Hepatocyte (in vitro differentiated cells): ENCODE measurements around the gene ZMYND10. TPM values are rescaled to one million over a fixed set of nuclear protein-coding genes. Genes with fewer than 3 reads are reported as not detected.

ENCODE experiments used
- DNase-seq: peaks from one replicate; pipeline ENCODE4 v3.0.0-alpha.2; 2016; ENCODE audit warnings: low spot score
- H2AFZ ChIP-seq: fragments of 200-600 bp; sonication (generic); 2 replicates; pipeline ENCODE4 v1.6.0; 2016; ENCODE audit warnings: antibody characterized with exemption, mild to moderate bottlenecking
- H3K27ac ChIP-seq: fragments of 200-600 bp; sonication (generic); 2 replicates; pipeline ENCODE4 v1.5.1; 2016; ENCODE audit warnings: mild to moderate bottlenecking
- H3K27me3 ChIP-seq: fragments of 200-600 bp; sonication (generic); 2 replicates; pipeline ENCODE4 v1.6.1; 2016
- H3K36me3 ChIP-seq: fragments of 200-600 bp; sonication (generic); replicated peaks from 2 replicates; pipeline ENCODE4 v1.5.1; 2016; ENCODE audit warnings: low read depth; ENCODE audit not compliant: insufficient read depth
- H3K4me1 ChIP-seq: fragments of 200-600 bp; sonication (generic); 2 replicates; pipeline ENCODE4 v1.5.1; 2016; ENCODE audit warnings: mild to moderate bottlenecking, moderate library complexity; ENCODE audit not compliant: insufficient read depth
- H3K4me2 ChIP-seq: fragments of 200-600 bp; sonication (generic); 2 replicates; pipeline ENCODE4 v1.6.0; 2016
- H3K4me3 ChIP-seq: fragments of 200-600 bp; sonication (generic); 2 replicates; pipeline ENCODE4 v1.5.1; 2016; ENCODE audit warnings: mild to moderate bottlenecking
- H3K79me2 ChIP-seq: fragments of 200-600 bp; sonication (generic); 2 replicates; pipeline ENCODE4 v1.6.0; 2017; ENCODE audit warnings: mild to moderate bottlenecking
- H3K9me2 ChIP-seq: fragments of 200-600 bp; sonication (generic); replicated peaks from 2 replicates; pipeline ENCODE4 v1.6.0; 2017; ENCODE audit warnings: mild to moderate bottlenecking; ENCODE audit not compliant: insufficient read depth
- H3K9me3 ChIP-seq: fragments of 200-600 bp; sonication (generic); 2 replicates; pipeline ENCODE4 v1.5.1; 2016; ENCODE audit warnings: low read depth, mild to moderate bottlenecking
- H4K20me1 ChIP-seq: fragments of 200-600 bp; sonication (generic); 2 replicates; pipeline ENCODE4 v1.6.0; 2016; ENCODE audit warnings: mild to moderate bottlenecking; ENCODE audit not compliant: insufficient read depth, poor library complexity, severe bottlenecking
- CTCF ChIP-seq: fragments of 200-600 bp; sonication (generic); IDR thresholded peaks from 2 replicates; pipeline ENCODE4 v1.5.1; 2016; ENCODE audit warnings: antibody characterized with exemption, mild to moderate bottlenecking; ENCODE audit not compliant: poor library complexity
- EZH2 ChIP-seq: fragments of 200-600 bp; sonication (generic); IDR thresholded peaks from 2 replicates; pipeline ENCODE4 v1.6.1; 2016; ENCODE audit warnings: antibody characterized with exemption, mild to moderate bottlenecking, borderline replicate concordance
- EZH2phosphoT487 ChIP-seq: fragments of 200-600 bp; sonication (generic); IDR thresholded peaks from one replicate; pipeline ENCODE4 v1.6.1; 2018; ENCODE audit warnings: antibody characterized with exemption, mild to moderate bottlenecking, low read depth, moderate library complexity; ENCODE audit not compliant: unreplicated experiment, severe bottlenecking
- WGBS: methylation state at CpG from one replicate; pipeline ENCODE4 v1.1.6; 2016; ENCODE audit warnings: low lambda C conversion rate; ENCODE audit errors: missing lambda C conversion rate; 5-methylcytosine and 5-hydroxymethylcytosine counted together
- polyA plus RNA-seq: library from polyadenylated mRNA; unstranded; fragments of >200 nt; fragmentation: Nextera tagmentation; extraction: Ambion mirVana; gene quantifications from 2 replicates; pipeline ENCODE4 v1.2.1, GENCODE V29; 2016
- total RNA-seq: library from RNA; depleted of rRNA; stranded (reverse); fragments of >200 nt; gene quantifications from 2 replicates; pipeline ENCODE4 v1.2.3, GENCODE V29; 2014

Gene ZMYND10
- total and polyA plus RNA-seq, 2 experiments from 2014 or later = 0.20 to 0.77 TPM

- Histone ChIP-seq H2AFZ (no peak overlapping the region), H3K9me3 (no peaks in the 10 kb centered on the region), H3K79me2 (no peaks in the 10 kb centered on the region), H3K27ac (no peak overlapping the region), H3K36me3 (no peaks in the 10 kb centered on the region), H3K4me3 (no peak overlapping the region), H3K4me1 (no peaks in the 10 kb centered on the region), H3K9me2 (no peaks in the 10 kb centered on the region), H4K20me1 (no peaks in the 10 kb centered on the region), H3K4me2 (no peak overlapping the region), H3K27me3 (no peaks in the 10 kb centered on the region)
- WGBS = 80% methylated on average over 25 of the region's 25 CpGs
- peak; percentile 30 for DNase-seq
- TF ChIP-seq CTCF (peak; percentile 28), EZH2 (no peak)
Measured at GRCh38 chr3:50388016-50388719, 42.6 kb upstream of the ZMYND10 start.

- Histone ChIP-seq H3K27me3 (no peaks in the 10 kb centered on the region), H3K27ac (no peak overlapping the region), H3K4me2 (no peak overlapping the region), H3K9me2 (no peaks in the 10 kb centered on the region), H3K4me1 (no peaks in the 10 kb centered on the region), H3K9me3 (no peaks in the 10 kb centered on the region), H3K79me2 (no peaks in the 10 kb centered on the region), H2AFZ (no peak overlapping the region), H3K4me3 (no peak overlapping the region), H3K36me3 (no peaks in the 10 kb centered on the region), H4K20me1 (no peaks in the 10 kb centered on the region)
- 90% methylated on average over 13 of the region's 13 CpGs for WGBS
- DNase-seq = no peak
- no peak for TF ChIP-seq EZH2
- TF ChIP-seq CTCF = no peak
- no peak for TF ChIP-seq EZH2phosphoT487
Measured at GRCh38 chr3:50385754-50386153, 40.2 kb upstream of the ZMYND10 start.

GRCh38 chr3:50383750-50384149, 38.2 kb upstream of the ZMYND10 start:
- Histone ChIP-seq H3K4me3 (no peak overlapping the region), H3K79me2 (no peaks in the 10 kb centered on the region), H3K9me2 (no peaks in the 10 kb centered on the region), H3K4me1 (no peaks in the 10 kb centered on the region), H3K4me2 (no peak overlapping the region), H4K20me1 (no peaks in the 10 kb centered on the region), H3K9me3 (no peaks in the 10 kb centered on the region), H2AFZ (no peak overlapping the region), H3K36me3 (no peaks in the 10 kb centered on the region), H3K27ac (no peak overlapping the region), H3K27me3 (no peaks in the 10 kb centered on the region)
- WGBS = 88% methylated on average over 6 of the region's 6 CpGs
- DNase-seq = no peak
- TF ChIP-seq EZH2 (no peak), EZH2phosphoT487 (no peak), CTCF (no peak)
